Ovary (tissue), 9 donors: ENCODE data around the gene CORO1A. TPM values are rescaled to one million over a fixed set of nuclear protein-coding genes. Genes with fewer than 3 reads are reported as not detected.

Source experiments
- DNase-seq, 5 donors: peaks; one replicate each; pipeline ENCODE4 v3.0.0-alpha.2; 2019 to 2020
- H3K27ac ChIP-seq, 2 donors: fragments of 200-600 bp; one replicate each; pipeline versions ENCODE4 v1.5.1 to v1.8.0; 2019 to 2022
- H3K27me3 ChIP-seq: fragments of 200-600 bp; one replicate; pipeline ENCODE4 v1.8.0; 2022
- H3K36me3 ChIP-seq: fragments of 200-600 bp; sonication (generic); one replicate; pipeline ENCODE4 v1.5.1; 2019
- H3K4me1 ChIP-seq: one replicate; pipeline ENCODE4 v1.8.1; 2013; ENCODE audit warnings: mild to moderate bottlenecking, moderate library complexity; ENCODE audit not compliant: insufficient read depth
- H3K4me3 ChIP-seq: fragments of 200-600 bp; sonication (generic); one replicate; pipeline ENCODE4 v1.5.1; 2017
- H3K9me3 ChIP-seq, 2 donors: fragments of 200-600 bp in 1 of 2; sonication (generic) in 1 of 2; one replicate each; pipeline versions ENCODE4 v1.5.1 to v1.8.1; 2013 to 2019; ENCODE audit warnings: mild to moderate bottlenecking in 1 of 2, moderate library complexity in 1 of 2
- EP300 ChIP-seq: sonication (generic); formaldehyde crosslinking; IDR thresholded peaks from one replicate; pipeline ENCODE4 v1.6.1; 2017; ENCODE audit warnings: antibody characterized with exemption
- POLR2A ChIP-seq: fragments of 450-650 bp; IDR thresholded peaks from one replicate; pipeline ENCODE4 v1.6.1; 2017; ENCODE audit warnings: antibody characterized with exemption, mild to moderate bottlenecking, moderate library complexity
- WGBS, 3 donors: extraction: QIAGEN DNeasy Blood & Tissue Kit in 1 of 3; methylation state at CpG; one replicate each; pipeline versions ENCODE4 v1.1.5 to v1.1.7; 2013 to 2017; 5-methylcytosine and 5-hydroxymethylcytosine counted together
- intact Hi-C, 4 donors: fragments of 100-400 bp; cut with DNase I; formaldehyde crosslinking; loops; one replicate each; pipeline versions ENCODE4 v1.11.0 to v1.15.1; 2022 to 2023
- polyA plus RNA-seq, 2 donors: library from polyadenylated mRNA; stranded (reverse); fragments of 200-250 nt in 1 of 2; fragments of 350-450 nt in 1 of 2; fragmentation: Illumina TruSeq in 1 of 2; extraction: RNeasy Lipid Tissue Mini Kit (QIAGEN cat#74804) in 1 of 2; gene quantifications; one replicate each; pipeline ENCODE4 v1.2.3, GENCODE V29; 2013 to 2014
- total RNA-seq, 7 donors: library from RNA; depleted of rRNA in 2 of 7; stranded (reverse); fragments of >200 nt in 2 of 7; fragmentation: NEBNext Ultra II Directional in 3 of 7; extraction: Animal tissue kit (Norgen Biotek cat#: 25700) in 3 of 7; gene quantifications; one replicate each; pipeline versions ENCODE4 v1.1.0 to v1.2.4, GENCODE V29; 2016 to 2023
- TF ChIP-seq, protein P1 (sequence below), 3 donors: fragments of 450-650 bp in 2 of 3; fragments of 200-600 bp in 1 of 3; IDR thresholded peaks; one replicate each; pipeline versions ENCODE4 v1.5.1 to v1.8.0; 2016 to 2022; ENCODE audit warnings: antibody characterized with exemption in 3 of 3, mild to moderate bottlenecking in 1 of 3
- donor health status: DM: no; HTN: no; CAD: no; lungs with moderate emphysema.
- donor health status: DM: no; HTN: no; CAD: no.
- donor health status: Bipolar disorder and iron deficiency.
- donor health status: DM: yes; HTN: yes; CAD: no.
- donor health status: DM: no; HTN: no; CAD: no.
- donor health status: DM: yes; HTN: yes; CAD: no.

Gene CORO1A
- total and polyA plus RNA-seq, 9 donors = 1.6 to 33.3 (median 12.2) TPM

DNA sequence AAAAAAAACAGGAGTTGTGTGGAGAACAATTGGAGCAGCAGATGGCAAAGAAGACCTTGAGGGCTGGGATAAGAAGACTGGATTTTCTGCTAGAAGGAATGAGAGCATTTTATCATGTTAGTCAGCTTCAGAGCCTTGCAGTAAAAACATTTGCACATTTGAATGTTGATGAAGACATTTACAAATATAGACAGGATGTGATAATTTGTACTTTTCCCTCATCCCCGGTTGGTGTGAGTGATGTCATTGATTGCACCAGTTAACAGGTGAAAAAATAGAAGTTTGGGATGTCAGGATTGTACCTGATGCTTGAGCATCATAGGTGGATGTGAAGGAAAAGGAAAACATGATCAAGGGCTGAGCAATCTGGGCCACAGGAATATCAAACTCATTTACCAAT, 37.7 kb upstream of the CORO1A start:
- WGBS, 3 donors = 29 to 63% (median 31%) methylated on average over 1 of the region's 1 CpG
- Histone ChIP-seq H3K4me3 (no peak overlapping the region), H3K27ac (no peak overlapping the region), H3K4me1 (no peaks in the 10 kb centered on the region), H3K27me3 (no peaks in the 10 kb centered on the region), H3K9me3 (no peaks in the 10 kb centered on the region), H3K36me3 (no peaks in the 10 kb centered on the region)
- DNase-seq = no peak
- intact Hi-C loops = no loop called here
- no peak for TF ChIP-seq EP300
- no peak for TF ChIP-seq POLR2A
- TF ChIP-seq, protein P1, sequence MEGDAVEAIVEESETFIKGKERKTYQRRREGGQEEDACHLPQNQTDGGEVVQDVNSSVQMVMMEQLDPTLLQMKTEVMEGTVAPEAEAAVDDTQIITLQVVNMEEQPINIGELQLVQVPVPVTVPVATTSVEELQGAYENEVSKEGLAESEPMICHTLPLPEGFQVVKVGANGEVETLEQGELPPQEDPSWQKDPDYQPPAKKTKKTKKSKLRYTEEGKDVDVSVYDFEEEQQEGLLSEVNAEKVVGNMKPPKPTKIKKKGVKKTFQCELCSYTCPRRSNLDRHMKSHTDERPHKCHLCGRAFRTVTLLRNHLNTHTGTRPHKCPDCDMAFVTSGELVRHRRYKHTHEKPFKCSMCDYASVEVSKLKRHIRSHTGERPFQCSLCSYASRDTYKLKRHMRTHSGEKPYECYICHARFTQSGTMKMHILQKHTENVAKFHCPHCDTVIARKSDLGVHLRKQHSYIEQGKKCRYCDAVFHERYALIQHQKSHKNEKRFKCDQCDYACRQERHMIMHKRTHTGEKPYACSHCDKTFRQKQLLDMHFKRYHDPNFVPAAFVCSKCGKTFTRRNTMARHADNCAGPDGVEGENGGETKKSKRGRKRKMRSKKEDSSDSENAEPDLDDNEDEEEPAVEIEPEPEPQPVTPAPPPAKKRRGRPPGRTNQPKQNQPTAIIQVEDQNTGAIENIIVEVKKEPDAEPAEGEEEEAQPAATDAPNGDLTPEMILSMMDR (IDR thresholded peaks at IDR 0.05) = no peak

DNA sequence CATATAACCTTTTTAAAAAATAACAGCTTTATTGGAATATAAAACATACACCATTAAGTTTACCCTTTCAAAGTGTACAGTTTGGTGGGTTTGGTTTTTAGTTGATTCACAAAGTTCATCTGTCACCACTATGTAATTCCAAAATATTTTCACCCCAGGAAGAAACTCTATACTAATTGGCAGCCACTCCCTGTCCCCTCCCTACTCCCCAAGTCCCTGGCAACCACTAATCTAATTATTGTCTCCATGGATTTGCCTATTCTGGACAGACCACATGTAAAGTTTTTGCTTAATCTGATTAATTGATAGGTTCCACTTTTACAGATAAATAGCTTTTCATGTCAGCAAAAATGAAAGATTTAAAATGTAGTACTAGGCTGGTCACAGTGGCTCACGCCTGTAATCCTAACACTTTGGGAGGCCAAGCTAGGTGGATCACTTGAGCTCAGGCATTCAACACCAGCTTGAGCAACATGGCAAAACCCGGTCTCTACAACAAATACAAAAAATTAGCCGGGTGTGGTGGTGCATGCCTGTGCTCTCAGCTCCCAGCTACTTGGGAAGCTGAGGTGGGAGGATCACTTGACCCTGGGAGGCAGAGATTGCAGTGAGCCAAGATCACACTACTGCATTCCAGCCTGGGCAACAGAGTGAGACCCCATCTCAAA, 35.4 kb upstream of the CORO1A start:
- intact Hi-C loops = no loop called here
- 78 to 93% (median 79%) methylated on average over 3 of the region's 3 CpGs for WGBS, 3 donors

DNA sequence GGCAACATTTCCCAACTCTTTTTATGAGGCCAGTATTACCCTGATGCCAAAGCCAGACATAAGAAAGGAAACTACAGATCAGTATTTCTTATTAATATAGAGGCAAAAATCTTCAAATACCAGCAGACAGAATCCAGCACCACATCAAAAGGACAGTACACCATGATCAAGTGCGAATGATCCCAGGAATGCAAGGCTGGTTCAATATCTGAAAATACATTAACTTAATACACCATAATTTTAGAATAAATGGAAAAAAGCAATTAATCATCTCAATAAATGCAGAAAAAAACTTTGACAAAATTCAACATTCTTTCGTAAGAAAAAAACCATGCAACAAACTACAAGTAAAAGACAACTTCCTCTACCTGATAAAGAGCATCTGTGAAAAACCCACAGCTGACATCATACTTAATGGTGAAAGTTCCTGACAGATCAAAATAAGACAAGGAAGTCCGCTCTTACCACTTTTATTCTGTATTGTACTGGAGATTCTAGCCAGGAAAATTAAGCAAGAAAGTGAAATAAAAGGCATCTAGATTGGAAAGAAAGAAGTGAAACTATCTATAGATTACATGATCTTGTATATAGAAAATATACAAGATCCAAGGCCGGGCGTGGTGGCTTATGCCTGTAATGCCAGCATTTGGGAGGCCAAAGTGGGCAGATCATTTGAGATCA, 34.0 kb upstream of the CORO1A start:
- Histone ChIP-seq H3K27ac (no peak overlapping the region), H3K4me1 (no peaks in the 10 kb centered on the region), H3K9me3 (no peaks in the 10 kb centered on the region), H3K36me3 (no peaks in the 10 kb centered on the region), H3K27me3 (no peaks in the 10 kb centered on the region), H3K4me3 (no peak overlapping the region)
- 85 to 93% (median 88%) methylated on average over 5 of the region's 5 CpGs for WGBS, 3 donors
- DNase-seq = no peak
- TF ChIP-seq EP300 (no peak), POLR2A (no peak)
- TF ChIP-seq, protein P1 (IDR thresholded peaks at IDR 0.05) = no peak
- intact Hi-C loops = no loop called here

More for the DNA sequence above, 35.4 kb upstream of the CORO1A start:
- no peaks in the 10 kb centered on the region for H3K36me3 ChIP-seq
- H3K27me3 ChIP-seq = no peaks in the 10 kb centered on the region
- no peak for DNase-seq
- no peaks in the 10 kb centered on the region for H3K4me1 ChIP-seq
- no peak for TF ChIP-seq EP300
- TF ChIP-seq, protein P1 (IDR thresholded peaks at IDR 0.05) = no peak
- TF ChIP-seq POLR2A = no peak
- no peak overlapping the region for H3K4me3 ChIP-seq
- no peaks in the 10 kb centered on the region for H3K9me3 ChIP-seq
- no peak overlapping the region for H3K27ac ChIP-seq

DNA sequence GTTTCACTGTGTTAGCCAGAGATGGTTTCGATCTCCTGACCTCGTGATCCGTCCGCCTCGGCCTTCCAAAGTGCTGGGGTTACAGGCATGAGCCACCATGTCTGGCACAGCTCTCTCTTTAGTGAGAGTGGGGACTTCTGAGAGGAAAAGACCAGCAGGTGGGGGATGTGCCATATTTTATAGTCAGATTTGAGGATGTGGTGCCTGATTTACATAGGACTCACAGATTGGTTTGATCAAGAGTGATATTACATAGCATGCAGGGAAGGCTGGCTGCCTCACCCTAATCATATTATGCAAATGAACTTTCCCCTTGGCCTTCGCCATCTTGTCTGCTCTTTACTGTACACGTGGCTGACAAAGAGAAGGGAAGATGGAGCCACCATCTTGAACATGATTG, 32.3 kb upstream of the CORO1A start:
- no peaks in the 10 kb centered on the region for H3K27me3 ChIP-seq
- H3K4me3 ChIP-seq = no peak overlapping the region
- intact Hi-C loops = no loop called here
- no peaks in the 10 kb centered on the region for H3K36me3 ChIP-seq
- no peak overlapping the region for H3K27ac ChIP-seq
- TF ChIP-seq POLR2A = no peak
- no peak for TF ChIP-seq EP300
- TF ChIP-seq, protein P1 (IDR thresholded peaks at IDR 0.05) = no peak
- no peak for DNase-seq
- 85 to 91% (median 87%) methylated on average over 7 of the region's 7 CpGs for WGBS, 3 donors
- no peaks in the 10 kb centered on the region for H3K9me3 ChIP-seq
- H3K4me1 ChIP-seq = no peaks in the 10 kb centered on the region
